GM23338 (cell line): ENCODE results near the gene BOK.

Source experiments
- EZH2phosphoT487 ChIP-seq: fragments of 200-600 bp; sonication (generic); IDR thresholded peaks from one replicate; pipeline ENCODE4 v1.8.1; 2018; ENCODE audit warnings: antibody characterized with exemption; ENCODE audit not compliant: unreplicated experiment
- TF ChIP-seq, protein P1 (sequence below), 2 experiments: fragments of 200-600 bp in 1 of 2; sonication (generic) in 1 of 2; conservative IDR thresholded peaks; 2 replicates each; pipeline versions ENCODE4 v1.5.1 to v1.6.1; 2016 to 2017; ENCODE audit warnings: antibody characterized with exemption in 2 of 2, low read depth in 2 of 2, mild to moderate bottlenecking in 2 of 2, moderate library complexity in 1 of 2
- TF ChIP-seq, protein P2 (sequence below): IDR thresholded peaks from one replicate; pipeline ENCODE4 v1.6.1; 2018; ENCODE audit warnings: antibody characterized with exemption; ENCODE audit not compliant: unreplicated experiment

DNA sequence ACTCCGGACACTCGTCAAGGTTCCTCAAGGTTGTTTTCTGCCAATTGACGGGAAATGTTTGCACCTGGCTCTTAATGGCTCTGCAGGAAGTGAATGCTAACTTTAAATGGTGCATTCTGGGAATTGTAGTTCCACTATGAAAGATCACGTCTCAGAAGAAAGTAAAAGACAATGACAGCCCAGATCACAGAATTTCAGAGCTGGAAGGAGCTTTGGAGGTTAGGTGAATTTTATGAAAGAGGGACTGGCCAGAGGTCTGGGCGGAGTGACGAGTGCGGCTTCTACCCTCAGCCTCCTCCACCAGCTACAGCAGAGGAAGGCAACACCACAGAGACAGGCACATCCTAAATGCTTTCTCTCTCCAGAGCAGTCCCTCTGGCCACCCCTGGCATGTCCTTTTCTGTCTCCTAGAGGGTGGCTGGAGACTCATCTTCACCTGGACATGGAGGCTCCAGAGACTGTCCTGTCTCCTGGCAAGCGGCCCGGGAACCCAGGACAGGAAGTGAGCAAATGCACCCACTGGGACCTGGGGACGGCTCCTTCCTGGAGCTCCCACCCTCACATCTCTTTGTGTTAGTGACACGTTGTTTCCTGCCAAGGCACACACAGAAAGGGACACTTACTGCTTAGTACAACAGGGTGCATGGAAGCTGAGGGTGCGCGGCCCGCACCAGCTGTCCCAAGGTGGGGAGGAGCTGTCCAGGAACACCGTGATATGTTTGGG, 59.0 kb downstream of the BOK start:
- TF ChIP-seq, protein P1, sequence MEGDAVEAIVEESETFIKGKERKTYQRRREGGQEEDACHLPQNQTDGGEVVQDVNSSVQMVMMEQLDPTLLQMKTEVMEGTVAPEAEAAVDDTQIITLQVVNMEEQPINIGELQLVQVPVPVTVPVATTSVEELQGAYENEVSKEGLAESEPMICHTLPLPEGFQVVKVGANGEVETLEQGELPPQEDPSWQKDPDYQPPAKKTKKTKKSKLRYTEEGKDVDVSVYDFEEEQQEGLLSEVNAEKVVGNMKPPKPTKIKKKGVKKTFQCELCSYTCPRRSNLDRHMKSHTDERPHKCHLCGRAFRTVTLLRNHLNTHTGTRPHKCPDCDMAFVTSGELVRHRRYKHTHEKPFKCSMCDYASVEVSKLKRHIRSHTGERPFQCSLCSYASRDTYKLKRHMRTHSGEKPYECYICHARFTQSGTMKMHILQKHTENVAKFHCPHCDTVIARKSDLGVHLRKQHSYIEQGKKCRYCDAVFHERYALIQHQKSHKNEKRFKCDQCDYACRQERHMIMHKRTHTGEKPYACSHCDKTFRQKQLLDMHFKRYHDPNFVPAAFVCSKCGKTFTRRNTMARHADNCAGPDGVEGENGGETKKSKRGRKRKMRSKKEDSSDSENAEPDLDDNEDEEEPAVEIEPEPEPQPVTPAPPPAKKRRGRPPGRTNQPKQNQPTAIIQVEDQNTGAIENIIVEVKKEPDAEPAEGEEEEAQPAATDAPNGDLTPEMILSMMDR (conservative IDR thresholded peaks at IDR 0.05; ENCODE audit: low read depth in 2 of 2): no peak
- TF ChIP-seq, protein P2, sequence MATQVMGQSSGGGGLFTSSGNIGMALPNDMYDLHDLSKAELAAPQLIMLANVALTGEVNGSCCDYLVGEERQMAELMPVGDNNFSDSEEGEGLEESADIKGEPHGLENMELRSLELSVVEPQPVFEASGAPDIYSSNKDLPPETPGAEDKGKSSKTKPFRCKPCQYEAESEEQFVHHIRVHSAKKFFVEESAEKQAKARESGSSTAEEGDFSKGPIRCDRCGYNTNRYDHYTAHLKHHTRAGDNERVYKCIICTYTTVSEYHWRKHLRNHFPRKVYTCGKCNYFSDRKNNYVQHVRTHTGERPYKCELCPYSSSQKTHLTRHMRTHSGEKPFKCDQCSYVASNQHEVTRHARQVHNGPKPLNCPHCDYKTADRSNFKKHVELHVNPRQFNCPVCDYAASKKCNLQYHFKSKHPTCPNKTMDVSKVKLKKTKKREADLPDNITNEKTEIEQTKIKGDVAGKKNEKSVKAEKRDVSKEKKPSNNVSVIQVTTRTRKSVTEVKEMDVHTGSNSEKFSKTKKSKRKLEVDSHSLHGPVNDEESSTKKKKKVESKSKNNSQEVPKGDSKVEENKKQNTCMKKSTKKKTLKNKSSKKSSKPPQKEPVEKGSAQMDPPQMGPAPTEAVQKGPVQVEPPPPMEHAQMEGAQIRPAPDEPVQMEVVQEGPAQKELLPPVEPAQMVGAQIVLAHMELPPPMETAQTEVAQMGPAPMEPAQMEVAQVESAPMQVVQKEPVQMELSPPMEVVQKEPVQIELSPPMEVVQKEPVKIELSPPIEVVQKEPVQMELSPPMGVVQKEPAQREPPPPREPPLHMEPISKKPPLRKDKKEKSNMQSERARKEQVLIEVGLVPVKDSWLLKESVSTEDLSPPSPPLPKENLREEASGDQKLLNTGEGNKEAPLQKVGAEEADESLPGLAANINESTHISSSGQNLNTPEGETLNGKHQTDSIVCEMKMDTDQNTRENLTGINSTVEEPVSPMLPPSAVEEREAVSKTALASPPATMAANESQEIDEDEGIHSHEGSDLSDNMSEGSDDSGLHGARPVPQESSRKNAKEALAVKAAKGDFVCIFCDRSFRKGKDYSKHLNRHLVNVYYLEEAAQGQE: no peak
- TF ChIP-seq EZH2phosphoT487: no peak
